K562 treated with DMSO at 1 percent for 12 hours (cell line): ENCODE data around the gene KANTR. TPM values are rescaled to one million over a fixed set of nuclear protein-coding genes. Genes with fewer than 3 reads are reported as not detected.

Experiments
- total RNA-seq: library from RNA; unstranded; fragments of 300-600 nt; gene quantifications from 2 replicates; pipeline ENCODE4 v1.2.3, GENCODE V29; 2022; ENCODE audit not compliant: insufficient read depth

The KANTR gene
- total RNA-seq: 0.30 and 1.7 TPM in 2 replicates

GRCh38 chrX:53093748-53094581 is at the start of gene KANTR:
KANTR (plus strand) TSS chrX:53094142; CDS start chrX:53124273, 30,131 bp downstream.

GRCh38 chrX:53048169-53049126 is 45.5 kb upstream of the KANTR start, which contains the start of gene GPR173:
GPR173 (plus strand) TSS chrX:53048789; CDS start chrX:53076622, 27,833 bp downstream.

GRCh38 chrX:53081925-53082772 is 11.8 kb upstream of the KANTR start, which contains the start of gene TSPYL2:
TSPYL2 (plus strand) TSS chrX:53082367; CDS start chrX:53082499, 132 bp downstream.

Other genes with a start within 250 kb of the KANTR start
- gene XAGE3, start 226.1 kb upstream of the KANTR start, total RNA-seq: not detected in 2 replicates
- gene FAM156B, start 196.8 kb upstream of the KANTR start, total RNA-seq: 8.4 and 9.2 TPM in 2 replicates
- 2.9 and 7.0 TPM in 2 replicates for gene FAM156A, start 135.6 kb upstream of the KANTR start, total RNA-seq
- gene GPR173, start 45.4 kb upstream of the KANTR start, total RNA-seq: not detected in 2 replicates
- gene TSPYL2, start 11.8 kb upstream of the KANTR start, total RNA-seq: 9.0 and 14.2 TPM in 2 replicates
- 24.6 and 72.4 TPM in 2 replicates for gene KDM5C, start 131.1 kb downstream of the KANTR start, total RNA-seq
- gene IQSEC2, start 187.4 kb downstream of the KANTR start, total RNA-seq: 9.8 and 26.5 TPM in 2 replicates